ENCODE measurements around the gene PATL2.
"Not testable (repeated sequence)": the region's sequence is repeated elsewhere in the genome, so short reads cannot be mapped to it uniquely, and the experiment has no call there.

Gene PATL2

GRCh38 chr15:44641651-44642050 lies 69.5 kb downstream of the PATL2 start:
- DNase-seq, result no peak

- DNase-seq, result no peak
Measured at GRCh38 chr15:44636976-44637375, 74.1 kb downstream of the PATL2 start.

GRCh38 chr15:44633603-44634002 lies 77.5 kb downstream of the PATL2 start:
- no peak for DNase-seq

- DNase-seq, result not testable (repeated sequence)
Measured at GRCh38 chr15:44625286-44625685, 85.8 kb downstream of the PATL2 start.

GRCh38 chr15:44623178-44623577 lies 87.9 kb downstream of the PATL2 start:
- no peak for DNase-seq

GRCh38 chr15:44620081-44620480 lies 91.0 kb downstream of the PATL2 start:
- no peak for DNase-seq

GRCh38 chr15:44616974-44617373 lies 94.1 kb downstream of the PATL2 start:
- no peak for DNase-seq
